GM12872 (cell line): ENCODE data around the gene LMLN.

Experiments
- TF ChIP-seq, protein P1 (sequence below): IDR thresholded peaks from 3 replicates; pipeline ENCODE4 v1.5.1; 2011; ENCODE audit warnings: low read depth, mild to moderate bottlenecking, low read length, moderate library complexity; ENCODE audit not compliant: insufficient read depth

LMLN gene

DNA sequence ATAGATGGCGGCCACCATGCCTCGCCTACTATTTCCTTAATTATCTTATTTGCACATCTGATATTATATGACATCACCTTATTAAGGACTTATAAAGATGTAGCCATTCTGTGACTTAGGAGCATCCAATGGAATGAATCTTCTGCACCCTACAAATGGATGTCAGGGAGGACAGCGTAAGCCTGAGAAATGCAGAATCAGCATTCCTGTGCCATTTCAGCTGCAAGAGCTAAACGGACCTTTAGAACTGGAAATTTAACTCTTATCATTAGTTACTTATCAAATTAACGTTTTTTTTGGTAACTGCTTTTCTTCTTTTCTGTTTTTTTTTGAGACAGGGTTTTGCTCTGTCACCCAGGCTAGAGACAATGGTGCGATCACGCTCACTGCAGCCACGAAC lies 65.6 kb downstream of the LMLN start:
- TF ChIP-seq, protein P1, sequence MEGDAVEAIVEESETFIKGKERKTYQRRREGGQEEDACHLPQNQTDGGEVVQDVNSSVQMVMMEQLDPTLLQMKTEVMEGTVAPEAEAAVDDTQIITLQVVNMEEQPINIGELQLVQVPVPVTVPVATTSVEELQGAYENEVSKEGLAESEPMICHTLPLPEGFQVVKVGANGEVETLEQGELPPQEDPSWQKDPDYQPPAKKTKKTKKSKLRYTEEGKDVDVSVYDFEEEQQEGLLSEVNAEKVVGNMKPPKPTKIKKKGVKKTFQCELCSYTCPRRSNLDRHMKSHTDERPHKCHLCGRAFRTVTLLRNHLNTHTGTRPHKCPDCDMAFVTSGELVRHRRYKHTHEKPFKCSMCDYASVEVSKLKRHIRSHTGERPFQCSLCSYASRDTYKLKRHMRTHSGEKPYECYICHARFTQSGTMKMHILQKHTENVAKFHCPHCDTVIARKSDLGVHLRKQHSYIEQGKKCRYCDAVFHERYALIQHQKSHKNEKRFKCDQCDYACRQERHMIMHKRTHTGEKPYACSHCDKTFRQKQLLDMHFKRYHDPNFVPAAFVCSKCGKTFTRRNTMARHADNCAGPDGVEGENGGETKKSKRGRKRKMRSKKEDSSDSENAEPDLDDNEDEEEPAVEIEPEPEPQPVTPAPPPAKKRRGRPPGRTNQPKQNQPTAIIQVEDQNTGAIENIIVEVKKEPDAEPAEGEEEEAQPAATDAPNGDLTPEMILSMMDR: no peak

GRCh38 chr3:198026620-198027019 lies 66.6 kb downstream of the LMLN start:
- TF ChIP-seq, protein P1: no peak

DNA sequence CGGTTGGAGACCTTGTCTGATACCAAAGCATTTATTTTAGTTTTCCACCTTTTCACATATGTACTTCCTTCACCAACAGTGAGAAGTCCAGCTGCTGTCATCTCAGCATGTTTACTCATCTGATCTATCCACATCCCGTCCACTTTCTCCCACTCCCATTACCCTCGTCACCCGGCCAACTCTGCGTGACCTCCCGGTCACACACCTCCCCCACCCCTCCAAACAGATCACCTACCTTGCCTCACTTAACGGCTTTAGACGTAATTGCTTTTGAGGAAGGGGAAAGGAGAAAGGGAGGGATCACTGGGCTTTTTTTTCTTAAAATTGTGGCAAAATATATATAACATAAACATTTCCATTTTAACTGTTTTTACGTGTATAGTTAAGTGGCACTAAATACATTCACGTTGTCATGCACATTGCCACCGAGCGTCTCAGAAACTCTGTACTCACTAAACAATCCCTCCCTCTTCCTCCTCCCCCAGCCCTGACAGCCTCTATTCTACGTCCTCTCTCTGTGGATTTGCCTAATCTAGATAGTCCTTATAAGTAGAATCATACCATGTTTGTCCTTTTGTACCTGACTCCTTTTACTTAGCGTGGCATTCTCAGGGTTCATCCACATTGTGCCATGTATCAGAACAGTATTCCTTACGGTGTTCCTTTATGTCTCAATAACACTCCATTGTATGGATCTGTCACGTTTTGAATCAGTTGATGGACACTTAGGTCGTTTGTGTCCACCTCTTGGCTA lies 67.2 kb downstream of the LMLN start:
- TF ChIP-seq, protein P1: no peak

- TF ChIP-seq, protein P1: no peak
Measured at GRCh38 chr3:198027799-198028390, 67.9 kb downstream of the LMLN start.

DNA sequence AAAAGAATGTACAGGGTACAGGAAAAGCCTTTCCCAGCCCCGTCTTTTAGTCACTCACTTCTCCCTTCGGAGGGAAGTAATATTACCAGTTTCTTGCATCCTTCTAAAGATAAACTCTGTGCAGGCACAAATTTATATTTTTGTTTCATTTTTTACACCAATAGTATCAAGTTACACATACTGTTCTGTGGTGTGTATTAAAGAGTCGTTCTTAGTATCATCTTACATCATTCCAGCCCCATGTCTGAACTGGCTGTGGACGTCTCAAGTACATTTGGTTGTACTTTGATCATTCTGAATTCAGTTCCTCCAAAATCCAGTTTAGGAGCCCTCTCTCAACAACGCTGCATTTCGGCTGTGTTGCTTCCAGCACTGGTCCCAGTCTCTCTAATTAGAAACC lies 68.7 kb downstream of the LMLN start:
- TF ChIP-seq, protein P1: no peak

DNA sequence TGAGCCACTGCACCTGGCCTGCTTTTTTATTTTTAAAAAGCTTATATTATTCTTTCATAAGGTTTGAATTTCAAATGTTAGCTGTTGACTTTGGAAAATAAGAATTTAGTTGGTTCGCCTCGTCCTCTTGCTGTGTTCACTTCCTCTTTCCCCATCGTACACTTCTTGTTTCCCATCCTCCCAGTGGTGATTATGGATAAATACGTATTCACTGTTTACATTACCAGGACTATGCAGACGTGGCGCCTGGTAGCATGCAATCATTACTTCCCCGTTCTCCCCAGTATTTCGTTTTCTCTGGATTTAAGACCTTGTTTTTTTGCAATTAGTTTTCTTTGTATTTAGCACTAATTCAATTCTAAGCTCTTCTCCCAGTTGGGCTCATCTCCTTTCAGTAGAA lies 70.1 kb downstream of the LMLN start:
- TF ChIP-seq, protein P1: no peak

GRCh38 chr3:198030726-198031125 lies 70.7 kb downstream of the LMLN start:
- TF ChIP-seq, protein P1: no peak
